ENCODE measurements around the gene ID1. TPM values are rescaled to one million over a fixed set of nuclear protein-coding genes. Genes with fewer than 3 reads are reported as not detected.
"Not testable (repeated sequence)": the region's sequence is repeated elsewhere in the genome, so short reads cannot be mapped to it uniquely, and the experiment has no call there.

ID1 gene
- total RNA-seq, 1 donor from 2014 or later: 91.5 TPM

- Histone ChIP-seq H3K4me3 (peak overlapping the region; percentile 60), H3K9me3 (replicated peaks) (no peaks in the 10 kb centered on the region)
- no peak for DNase-seq
These were observed 35.2 kb downstream of the ID1 start for GRCh38 chr20:31640259-31640658.

DNA sequence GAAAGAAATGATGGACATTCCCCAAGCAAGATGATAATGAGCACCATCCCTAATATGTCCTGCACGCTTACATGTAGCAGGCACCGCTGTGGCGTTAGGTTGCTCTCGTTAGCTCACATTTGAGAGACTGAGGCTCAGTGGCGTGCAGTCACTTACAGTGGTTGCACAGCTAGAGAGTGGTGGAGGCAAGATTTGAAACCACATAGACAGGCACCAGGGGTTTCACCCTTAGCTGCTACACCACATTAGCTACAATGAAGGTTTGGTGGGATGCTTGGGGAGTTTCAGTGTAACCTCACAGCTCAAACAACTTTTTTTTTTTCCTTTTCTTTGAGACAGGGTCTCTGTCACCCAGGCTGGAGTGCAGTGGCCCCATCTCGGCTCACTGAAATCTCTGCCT, 36.3 kb downstream of the ID1 start:
- no peak for DNase-seq
- intact Hi-C loops (cut with micrococcal nuclease): no loop called here
- H3K9me3 ChIP-seq (replicated peaks): no peaks in the 10 kb centered on the region

More at GRCh38 chr20:31640259-31640658, 35.2 kb downstream of the ID1 start:
- intact Hi-C loops (cut with micrococcal nuclease): no loop called here
- Histone ChIP-seq H3K4me1 (peaks cover 6% of the 10 kb centered on the region), H3K27me3 (ENCODE audit: low read depth) (peaks cover 21% of the 10 kb centered on the region), H3K27ac (replicated peaks) (peak overlapping the region; percentile 85), H3K36me3 (no peaks in the 10 kb centered on the region)
- TF ChIP-seq CTCF (IDR thresholded peaks at IDR 0.05; ENCODE audit: borderline replicate concordance): no peak

GRCh38 chr20:31642837-31643236, 37.7 kb downstream of the ID1 start:
- Histone ChIP-seq H3K4me1 (peaks cover under 1% of the 10 kb centered on the region), H3K27me3 (ENCODE audit: low read depth) (peaks cover 14% of the 10 kb centered on the region), H3K4me3 (no peak overlapping the region), H3K36me3 (no peaks in the 10 kb centered on the region), H3K27ac (replicated peaks) (no peak overlapping the region), H3K9me3 (replicated peaks) (no peaks in the 10 kb centered on the region)
- intact Hi-C loops (cut with micrococcal nuclease): no loop called here
- TF ChIP-seq CTCF (IDR thresholded peaks at IDR 0.05; ENCODE audit: borderline replicate concordance): no peak
- no peak for DNase-seq

More for the DNA sequence above, 36.3 kb downstream of the ID1 start:
- no peaks in the 10 kb centered on the region for H3K36me3 ChIP-seq
- no peak overlapping the region for H3K27ac ChIP-seq (replicated peaks)
- TF ChIP-seq CTCF (IDR thresholded peaks at IDR 0.05; ENCODE audit: borderline replicate concordance): no peak
- peaks cover 21% of the 10 kb centered on the region for H3K27me3 ChIP-seq (ENCODE audit: low read depth)
- H3K4me3 ChIP-seq: no peak overlapping the region
- peaks cover 6% of the 10 kb centered on the region for H3K4me1 ChIP-seq

DNA sequence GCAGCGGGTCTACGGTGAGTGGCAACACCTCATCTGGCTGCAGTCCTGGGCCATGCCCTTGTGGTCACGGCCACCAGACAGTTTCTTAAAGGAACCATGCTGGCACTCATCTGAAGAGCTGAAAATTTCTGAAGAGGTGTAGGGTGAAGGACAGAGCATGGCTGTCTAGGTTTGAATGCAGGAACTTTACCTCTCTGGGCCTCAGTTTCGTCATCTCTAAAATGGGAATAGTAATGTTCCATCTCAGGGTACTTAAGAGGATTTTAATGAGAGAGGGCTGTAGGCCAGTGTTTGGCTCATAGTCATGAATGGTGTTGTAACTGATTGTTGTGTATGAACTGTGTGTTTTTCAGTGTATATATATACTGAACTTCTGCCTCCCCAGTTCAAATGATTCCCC, 38.4 kb downstream of the ID1 start:
- intact Hi-C loops (cut with micrococcal nuclease): no loop called here

DNA sequence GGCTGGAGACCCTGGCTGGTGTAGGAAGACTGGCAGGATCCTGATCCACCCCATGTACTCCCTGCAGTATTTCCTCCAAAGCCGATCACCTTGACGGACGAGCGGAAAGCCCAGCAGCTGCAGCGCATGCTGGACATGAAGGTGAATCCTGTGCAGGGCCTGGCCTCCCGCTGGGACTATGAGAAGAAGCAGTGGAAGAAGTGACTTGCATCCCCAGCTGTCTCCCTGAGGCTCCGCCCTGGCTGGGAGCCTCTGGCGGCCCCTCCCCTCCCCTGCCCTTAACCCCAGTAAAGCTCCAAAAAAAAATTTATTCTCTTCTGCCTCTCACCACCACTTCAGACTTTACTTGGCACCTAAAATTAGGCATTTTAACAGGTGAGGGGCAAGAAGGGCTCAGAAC, 39.6 kb downstream of the ID1 start:
- no peak for DNase-seq

More for the DNA sequence above, 38.4 kb downstream of the ID1 start:
- no peaks in the 10 kb centered on the region for H3K36me3 ChIP-seq
- H3K27ac ChIP-seq (replicated peaks): no peak overlapping the region
- no peak for DNase-seq
- no peak overlapping the region for H3K4me3 ChIP-seq
- TF ChIP-seq CTCF (IDR thresholded peaks at IDR 0.05; ENCODE audit: borderline replicate concordance): no peak
- no peaks in the 10 kb centered on the region for H3K4me1 ChIP-seq
- no peaks in the 10 kb centered on the region for H3K9me3 ChIP-seq (replicated peaks)
- peaks cover 7% of the 10 kb centered on the region for H3K27me3 ChIP-seq (ENCODE audit: low read depth)

DNA sequence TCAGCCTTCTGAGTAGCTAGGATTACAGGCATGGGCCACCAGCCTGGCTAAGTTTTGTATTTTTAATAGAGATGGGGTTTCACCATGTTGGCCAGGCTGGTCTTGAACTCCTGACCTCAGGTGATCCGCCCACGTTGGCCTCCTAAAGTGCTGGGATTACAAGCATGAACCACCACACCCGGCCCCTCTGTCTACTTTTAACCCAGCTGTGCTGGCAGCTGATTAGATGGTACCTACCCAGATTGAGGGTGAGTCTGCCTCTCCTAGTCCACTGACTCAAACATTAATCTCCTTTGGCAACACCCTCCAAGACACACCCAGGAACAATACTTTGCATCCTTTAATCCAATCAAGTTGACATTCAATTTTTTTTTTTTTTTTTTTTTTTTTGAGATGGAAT, 43.0 kb downstream of the ID1 start:
- H3K36me3 ChIP-seq; H3K4me3 ChIP-seq; H3K9me3 ChIP-seq (replicated peaks); DNase-seq; H3K27me3 ChIP-seq (ENCODE audit: low read depth); H3K4me1 ChIP-seq; intact Hi-C loops (cut with micrococcal nuclease): not testable (repeated sequence)
- peak overlapping the region; percentile 8 for H3K27ac ChIP-seq (replicated peaks)

More for the DNA sequence above, 39.6 kb downstream of the ID1 start:
- TF ChIP-seq CTCF (IDR thresholded peaks at IDR 0.05; ENCODE audit: borderline replicate concordance): no peak
- H3K27me3 ChIP-seq (ENCODE audit: low read depth): no peaks in the 10 kb centered on the region
- intact Hi-C loops (cut with micrococcal nuclease): no loop called here
- H3K4me3 ChIP-seq: no peak overlapping the region
- no peaks in the 10 kb centered on the region for H3K9me3 ChIP-seq (replicated peaks)
- H3K4me1 ChIP-seq: no peaks in the 10 kb centered on the region
- H3K36me3 ChIP-seq: no peaks in the 10 kb centered on the region
- H3K27ac ChIP-seq (replicated peaks): no peak overlapping the region

Measured in left ventricle myocardium inferior (tissue), 1 donor.